ENCODE measurements around the gene PSPH.

- TF ChIP-seq CTCF (IDR thresholded peaks at IDR 0.05) (no peak), POLR2AphosphoS5 (IDR thresholded peaks at IDR 0.05) (no peak)
Measured at GRCh38 chr7:55970978-55971377, 80.3 kb downstream of the PSPH start.
